Anterior cingulate cortex (tissue), 58 donors: Measurements from ENCODE around the gene AFF1.
"Not testable (repeated sequence)": the region's sequence is repeated elsewhere in the genome, so short reads cannot be mapped to it uniquely, and the experiment has no call there.

Experiments used
- DNase-seq, 58 donors: peaks; one replicate each; lab custom pipeline; 2025; lab: John Stamatoyannopoulos, UW

The AFF1 gene

DNA sequence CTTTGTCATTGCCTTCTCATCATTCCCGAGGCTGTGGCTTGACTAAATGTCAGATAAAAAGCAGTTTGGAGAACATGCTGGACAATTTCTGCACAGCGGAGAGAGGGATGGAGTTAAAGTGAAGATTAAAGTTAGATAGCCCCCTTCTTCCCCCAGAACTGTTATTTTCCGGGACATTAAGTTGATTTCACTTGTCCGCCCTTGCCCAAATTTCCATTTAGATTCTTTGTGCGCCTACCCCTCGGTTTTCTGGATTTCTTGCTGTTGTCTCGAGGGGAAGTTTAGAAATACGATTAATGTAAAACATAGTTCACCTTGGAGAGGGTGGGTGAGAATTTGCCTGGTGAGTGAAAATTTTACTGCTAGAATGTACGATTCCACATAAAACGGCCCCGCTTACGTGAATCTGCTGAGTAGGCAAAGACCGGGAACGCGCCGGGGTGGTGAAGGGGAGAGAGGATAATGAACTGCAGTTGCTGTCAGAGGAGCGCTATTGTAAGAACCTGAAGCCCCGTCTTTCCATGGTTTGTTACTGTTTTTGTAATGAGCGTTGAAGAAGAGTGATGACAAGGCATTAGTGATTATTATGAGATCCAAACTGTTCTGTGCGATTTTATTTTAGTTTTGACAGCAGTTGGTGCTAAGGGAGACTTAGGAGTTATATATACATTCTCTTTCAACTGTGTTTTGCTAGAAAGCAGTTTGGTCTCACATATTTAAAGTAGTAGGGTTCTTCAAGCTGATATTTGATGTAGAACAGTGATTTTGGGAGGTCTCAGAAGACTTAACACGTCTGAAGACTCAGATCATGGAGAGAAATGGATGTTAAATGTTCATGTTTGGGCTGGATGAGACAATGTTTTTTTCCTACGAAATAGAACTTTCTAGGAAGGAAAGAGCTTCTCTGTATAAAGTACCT is 73.0 kb downstream of the AFF1 start:
- peak in 46 of 58 donors; percentile 1 to 64 (median 26) for DNase-seq

GRCh38 chr4:87009095-87009648 is 74.4 kb downstream of the AFF1 start:
- DNase-seq: no peak

DNA sequence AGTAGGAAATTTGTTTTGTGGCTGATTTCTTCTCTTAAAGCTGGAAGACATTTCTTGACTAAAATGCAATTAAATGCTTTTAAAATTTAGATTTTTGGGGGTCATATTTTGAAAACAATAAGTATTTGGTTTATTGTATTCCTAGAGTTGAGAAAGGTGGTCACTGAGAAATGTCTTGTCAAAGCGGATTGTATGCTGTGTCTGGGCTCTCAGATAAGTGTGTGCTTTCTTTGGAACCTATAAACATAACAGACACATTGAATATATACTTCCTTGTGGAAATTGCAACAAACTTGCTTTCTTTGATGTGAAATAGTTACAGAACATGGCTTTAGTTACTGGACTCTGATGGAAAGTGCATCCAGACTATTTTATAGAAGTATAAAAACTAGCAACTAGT is 75.4 kb downstream of the AFF1 start:
- DNase-seq: no peak

- no peak for DNase-seq
These were observed 76.7 kb downstream of the AFF1 start for GRCh38 chr4:87011340-87012034.

GRCh38 chr4:87012265-87012953 is 77.6 kb downstream of the AFF1 start:
- no peak for DNase-seq

- DNase-seq: not testable (repeated sequence)
These were observed 78.1 kb downstream of the AFF1 start for GRCh38 chr4:87012954-87013308.

DNA sequence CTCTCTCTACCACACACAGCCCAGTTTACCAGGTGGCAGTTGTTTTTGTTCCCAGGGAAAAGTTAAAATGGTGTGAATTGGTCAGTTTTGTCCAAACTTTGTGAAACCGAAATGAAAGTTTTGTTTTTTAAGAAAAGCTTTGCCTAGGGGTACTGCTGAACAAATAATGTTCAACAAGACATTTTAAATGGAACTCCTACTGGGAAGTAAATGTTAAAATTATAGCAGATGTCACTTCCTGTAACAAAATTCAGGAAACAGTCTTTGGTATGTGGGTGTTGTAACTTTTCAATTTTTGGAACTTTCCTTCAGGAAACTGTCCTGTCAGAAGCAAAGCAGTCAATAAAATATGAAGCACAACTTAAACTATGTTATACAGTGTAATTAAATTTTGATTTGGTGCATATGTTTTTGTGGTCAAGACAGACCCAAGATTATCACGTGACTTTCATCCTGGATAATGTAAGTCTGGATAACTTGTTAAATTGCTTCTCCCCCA is 79.5 kb downstream of the AFF1 start:
- DNase-seq: no peak

DNA sequence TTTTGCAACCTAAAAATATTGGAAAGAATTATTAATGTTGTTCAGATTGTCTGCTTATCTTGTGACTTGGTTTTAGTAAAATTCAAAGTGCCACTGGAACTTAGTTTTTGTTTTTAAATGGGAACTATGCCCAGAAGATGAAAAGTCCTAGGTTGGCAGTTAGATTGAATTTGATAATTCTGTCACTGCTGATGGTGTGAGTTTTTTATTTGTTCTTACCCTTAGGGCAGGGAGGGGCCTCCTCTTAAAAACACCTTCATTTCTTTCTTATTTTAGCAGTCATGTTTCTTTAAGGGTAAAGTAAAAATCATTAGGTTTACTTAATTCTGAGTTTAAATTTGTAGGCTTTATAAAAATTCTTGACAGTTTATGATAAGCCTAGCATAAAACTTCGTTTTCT is 80.6 kb downstream of the AFF1 start:
- no peak for DNase-seq

GRCh38 chr4:87017580-87018342 is 83.0 kb downstream of the AFF1 start:
- DNase-seq: no peak

DNA sequence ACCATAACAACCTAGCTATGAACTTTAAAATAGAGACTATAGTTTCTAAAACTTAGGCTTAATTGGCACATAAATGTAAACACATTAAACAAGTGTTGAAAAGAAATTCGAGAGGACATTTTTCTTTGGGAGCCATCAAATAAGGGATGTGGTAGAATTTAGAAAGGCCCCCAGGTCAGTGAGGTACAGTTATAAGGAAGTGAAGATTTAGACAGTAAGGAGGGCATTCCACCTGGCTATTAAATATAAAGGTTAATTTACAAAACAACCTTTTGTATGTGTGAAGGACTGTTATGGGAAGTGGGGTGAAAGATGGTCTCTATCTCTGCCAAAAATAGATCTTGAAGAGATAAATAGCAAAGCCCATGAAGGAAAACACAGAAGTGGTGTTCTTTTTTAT is 83.9 kb downstream of the AFF1 start:
- DNase-seq: no peak

GRCh38 chr4:87019246-87019791 is 84.5 kb downstream of the AFF1 start:
- DNase-seq: no peak

- no peak for DNase-seq
These were observed 85.1 kb downstream of the AFF1 start for GRCh38 chr4:87019898-87020297.

DNA sequence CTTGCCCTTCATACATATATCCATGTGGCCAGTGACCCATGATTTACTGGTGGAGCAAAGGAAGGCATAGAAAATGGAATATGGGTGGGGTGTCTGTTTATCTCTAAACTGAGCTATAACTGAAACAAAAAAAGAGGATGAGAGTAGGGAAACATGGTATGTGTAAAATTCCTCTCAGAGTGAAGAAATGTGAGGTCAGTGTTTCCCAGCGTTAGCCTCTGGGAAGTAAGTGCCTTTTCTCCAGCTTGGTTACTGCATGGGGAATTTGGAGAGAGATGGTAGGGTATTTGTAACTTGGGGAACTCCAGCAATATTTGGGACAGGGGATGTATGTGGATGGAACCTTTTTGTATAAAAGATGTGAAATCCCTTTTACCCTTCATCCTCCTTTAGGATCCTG is 89.4 kb downstream of the AFF1 start:
- no peak for DNase-seq

DNA sequence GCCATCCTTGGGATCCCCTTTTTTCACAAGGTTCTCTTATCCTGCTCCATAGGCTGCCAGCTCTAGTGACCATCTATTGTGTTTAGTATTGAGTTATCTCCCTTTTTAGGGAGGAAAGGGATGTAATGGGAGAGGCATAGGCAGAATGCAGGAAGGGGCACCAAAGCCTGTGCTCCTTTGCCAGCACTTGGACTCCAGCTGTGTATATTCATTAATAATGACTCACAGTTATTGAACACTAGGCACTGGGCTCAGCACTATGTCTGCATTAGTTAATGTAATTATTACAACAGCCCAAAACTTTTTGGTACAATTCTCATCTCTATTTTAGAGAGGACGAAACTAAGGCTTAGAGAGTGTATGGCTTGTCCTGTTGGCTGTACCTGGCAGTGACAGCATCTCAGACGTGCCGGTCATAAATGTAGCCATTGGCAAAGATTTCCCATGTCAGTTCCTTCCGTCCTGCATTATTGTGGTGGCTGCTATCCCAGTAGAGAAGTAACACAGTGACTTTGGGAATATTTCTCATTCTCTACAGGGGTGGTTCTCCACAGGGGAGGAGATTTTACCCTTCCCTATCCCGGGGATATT is 90.3 kb downstream of the AFF1 start:
- no peak for DNase-seq

- DNase-seq: no peak
These were observed 90.8 kb downstream of the AFF1 start for GRCh38 chr4:87025614-87026041.

- no peak for DNase-seq
These were observed 92.1 kb downstream of the AFF1 start for GRCh38 chr4:87026800-87027495.

GRCh38 chr4:87029356-87029755 is 94.5 kb downstream of the AFF1 start:
- DNase-seq: no peak

DNA sequence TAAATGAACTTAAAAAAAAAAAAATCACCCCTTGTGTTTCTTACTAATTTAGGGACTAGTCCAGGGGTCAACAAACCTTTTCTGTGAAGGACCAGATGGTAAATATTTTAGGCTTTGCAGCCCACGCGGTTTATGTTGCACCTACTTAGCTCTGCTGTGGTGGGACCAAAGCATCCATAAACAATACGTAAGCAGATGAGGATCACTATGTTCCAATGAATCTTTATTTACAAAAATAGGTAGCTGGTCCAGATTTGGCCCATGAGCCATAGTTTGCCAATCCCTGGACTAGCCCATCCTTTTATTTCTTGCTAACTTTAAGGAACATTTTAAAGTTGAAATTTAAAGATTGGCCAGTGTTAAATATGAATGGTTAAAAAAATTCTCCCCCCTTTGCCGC is 95.3 kb downstream of the AFF1 start:
- no peak for DNase-seq
